A549 (cell line): ENCODE results near the gene IRF8. TPM values are rescaled to one million over a fixed set of nuclear protein-coding genes. Genes with fewer than 3 reads are reported as not detected.

Source experiments
- ATAC-seq, 2 experiments: fragments of 200-7000 bp in 1 of 2; fragments of >200 bp in 1 of 2; cut with Nextera tagmentation in 1 of 2; cut with Tn5 transposase in 1 of 2; 3 replicates each; pipeline versions ENCODE4 v1.8.0 to v1.9.1; 2018 to 2020; ENCODE audit warnings: mild to moderate bottlenecking in 1 of 2, moderate library complexity in 1 of 2
- CTCF ChIA-PET: fragments of 300-600 bp; sonication (Branson Sonifier 250); formaldehyde crosslinking; extraction: SDS; loops from one replicate; lab custom pipeline; 2021; ENCODE audit warnings: antibody characterized with exemption, inconsistent platforms; lab: Yijun Ruan, JAX
- POLR2A ChIA-PET: fragments of 350-600 bp; formaldehyde crosslinking; extraction: SDS; loops from one replicate; lab custom pipeline; 2021; ENCODE audit warnings: antibody characterized with exemption, inconsistent platforms; lab: Yijun Ruan, JAX
- DNase-seq, 2 experiments: peaks; one replicate each; pipeline versions ENCODE4 v3.0.0 to v3.0.0-alpha.2; 2011 to 2016; ENCODE audit warnings: low read depth in 1 of 2, low spot score in 1 of 2
- FAIRE-seq: peaks from 2 replicates; lab custom pipeline; 2011; peaks lifted over from hg19 to GRCh38; lab: Jason Lieb, UNC
- H3K27ac ChIP-seq, 2 experiments: fragments of >200 bp; sonication (Bioruptor Twin); formaldehyde crosslinking; 3 replicates each; pipeline ENCODE4 v1.5.1; 2016 to 2017
- H3K4me1 ChIP-seq: fragments of >200 bp; sonication (Bioruptor Twin); formaldehyde crosslinking; 3 replicates; pipeline ENCODE4 v1.6.1; 2016
- H3K4me2 ChIP-seq: fragments of >200 bp; sonication (Bioruptor Twin); formaldehyde crosslinking; 3 replicates; pipeline ENCODE4 v1.6.1; 2016
- H3K4me3 ChIP-seq: fragments of >200 bp; sonication (Bioruptor Twin); formaldehyde crosslinking; 3 replicates; pipeline ENCODE4 v1.5.1; 2016
- H3K9me3 ChIP-seq: fragments of >200 bp; sonication (Bioruptor Twin); formaldehyde crosslinking; 3 replicates; pipeline ENCODE4 v1.6.1; 2016
- CEBPB ChIP-seq, 2 experiments: fragments of >200 bp in 1 of 2; sonication (Bioruptor Twin) in 1 of 2; formaldehyde crosslinking in 1 of 2; IDR thresholded peaks; 2 replicates each; pipeline ENCODE4 v1.6.1; 2012 to 2016
- CHD4 ChIP-seq: fragments of 200-600 bp; sonication (generic); IDR thresholded peaks from 2 replicates; pipeline ENCODE4 v1.6.1; 2016; ENCODE audit warnings: antibody characterized with exemption, mild to moderate bottlenecking, borderline replicate concordance
- EHF ChIP-seq: fragments of 250-450 bp; sonication (Bioruptor Pico); IDR thresholded peaks from 2 replicates; pipeline ENCODE4 v1.5.0; 2020; ENCODE audit warnings: mild to moderate bottlenecking
- ESRRA ChIP-seq: fragments of 150-350 bp; IDR thresholded peaks from 2 replicates; pipeline ENCODE4 v1.6.1; 2014; ENCODE audit warnings: mild to moderate bottlenecking, low read length, borderline replicate concordance
- FOSB ChIP-seq: fragments of 250-450 bp; sonication (Bioruptor Pico); IDR thresholded peaks from 2 replicates; pipeline ENCODE4 v1.5.0; 2020; ENCODE audit warnings: mild to moderate bottlenecking, moderate library complexity
- FOSL2 ChIP-seq, 2 experiments: fragments of 450-650 bp in 1 of 2; fragments of >200 bp in 1 of 2; sonication (Bioruptor Twin) in 1 of 2; formaldehyde crosslinking; IDR thresholded peaks; 2 replicates each; pipeline versions ENCODE4 v1.5.0 to v1.6.1; 2016 to 2020; ENCODE audit warnings: mild to moderate bottlenecking in 1 of 2, moderate library complexity in 1 of 2
- GATA3 ChIP-seq: IDR thresholded peaks from 2 replicates; pipeline ENCODE4 v1.6.1; 2012; ENCODE audit warnings: borderline replicate concordance
- HEYL ChIP-seq: fragments of 250-450 bp; sonication (Bioruptor Pico); IDR thresholded peaks from 2 replicates; pipeline ENCODE4 v1.8.0; 2021; ENCODE audit warnings: mild to moderate bottlenecking, moderate library complexity
- HOXB5 ChIP-seq: fragments of 250-450 bp; sonication (Bioruptor Pico); IDR thresholded peaks from 2 replicates; pipeline ENCODE4 v1.5.0; 2020; ENCODE audit warnings: mild to moderate bottlenecking, moderate library complexity
- KDM1A ChIP-seq: fragments of 200-600 bp; sonication (generic); IDR thresholded peaks from 2 replicates; pipeline ENCODE4 v1.6.1; 2016; ENCODE audit warnings: low read depth, mild to moderate bottlenecking
- NFE2L2 ChIP-seq: fragments of 150-350 bp; conservative IDR thresholded peaks from 2 replicates; pipeline ENCODE4 v1.6.1; 2014; ENCODE audit warnings: low read length
- NPAS2 ChIP-seq: fragments of 250-450 bp; sonication (Bioruptor Pico); IDR thresholded peaks from 2 replicates; pipeline ENCODE4 v1.8.0; 2022; ENCODE audit warnings: mild to moderate bottlenecking, moderate library complexity, borderline replicate concordance
- NR3C1 ChIP-seq: fragments of >200 bp; sonication (Bioruptor Twin); formaldehyde crosslinking; IDR thresholded peaks from 3 replicates; pipeline ENCODE4 v1.6.1; 2017
- PHF8 ChIP-seq: fragments of 200-600 bp; sonication (generic); IDR thresholded peaks from 2 replicates; pipeline ENCODE4 v1.6.1; 2016; ENCODE audit warnings: low read depth, mild to moderate bottlenecking, antibody characterized with exemption, moderate library complexity, borderline replicate concordance
- RAD21 ChIP-seq, 2 experiments: fragments of >200 bp in 1 of 2; sonication (Bioruptor Twin) in 1 of 2; formaldehyde crosslinking in 1 of 2; IDR thresholded peaks in 1 of 2; conservative IDR thresholded peaks in 1 of 2; 2 replicates in 1 of 2; 3 replicates in 1 of 2; pipeline ENCODE4 v1.6.1; 2012 to 2018; ENCODE audit warnings: inconsistent platforms in 1 of 2
- RCOR1 ChIP-seq: fragments of 150-350 bp; IDR thresholded peaks from 2 replicates; pipeline ENCODE4 v1.6.1; 2014; ENCODE audit warnings: antibody characterized with exemption, low read length, low read depth
- RFX5 ChIP-seq: fragments of 450-650 bp; IDR thresholded peaks from 2 replicates; pipeline ENCODE4 v1.7.1; 2014; ENCODE audit warnings: antibody characterized with exemption, mild to moderate bottlenecking, moderate library complexity
- TFCP2L1 ChIP-seq: fragments of 250-450 bp; sonication (Bioruptor Pico); IDR thresholded peaks from 2 replicates; pipeline ENCODE4 v1.5.0; 2021; ENCODE audit warnings: mild to moderate bottlenecking
- ZC3H11A ChIP-seq: fragments of 450-650 bp; IDR thresholded peaks from 2 replicates; pipeline ENCODE4 v1.6.1; 2014; ENCODE audit warnings: antibody characterized with exemption, mild to moderate bottlenecking
- WGBS: methylation state at CpG from one replicate; pipeline ENCODE4 v1.1.6; 2017; ENCODE audit errors: missing lambda C conversion rate; 5-methylcytosine and 5-hydroxymethylcytosine counted together
- polyA plus RNA-seq, 4 experiments: library from polyadenylated mRNA; depleted of rRNA in 3 of 4; stranded (reverse); fragments of >200 nt; fragmentation: RNase III in 1 of 4; extraction: RNeasy Plus Mini Kit Qiagen cat#74134 plus additional on column Dnase treatment in 1 of 4; gene quantifications; 2 replicates in 3 of 4; 3 replicates in 1 of 4; pipeline ENCODE4 v1.2.3, GENCODE V29; 2011 to 2017
- TF ChIP-seq, protein P1 (sequence below): fragments of 250-450 bp; sonication (Bioruptor Pico); IDR thresholded peaks from 2 replicates; pipeline ENCODE4 v1.5.0; 2020; ENCODE audit warnings: low read depth, mild to moderate bottlenecking, moderate library complexity
- TF ChIP-seq, protein P2 (sequence below): fragments of 150-350 bp; IDR thresholded peaks from 2 replicates; pipeline ENCODE4 v1.6.1; 2014; ENCODE audit warnings: low read depth, mild to moderate bottlenecking, low read length

The IRF8 gene
- polyA plus RNA-seq, 2 of the 4 experiments (the other 2 are of a cell fraction), result 0.16 to 0.18 TPM

DNA sequence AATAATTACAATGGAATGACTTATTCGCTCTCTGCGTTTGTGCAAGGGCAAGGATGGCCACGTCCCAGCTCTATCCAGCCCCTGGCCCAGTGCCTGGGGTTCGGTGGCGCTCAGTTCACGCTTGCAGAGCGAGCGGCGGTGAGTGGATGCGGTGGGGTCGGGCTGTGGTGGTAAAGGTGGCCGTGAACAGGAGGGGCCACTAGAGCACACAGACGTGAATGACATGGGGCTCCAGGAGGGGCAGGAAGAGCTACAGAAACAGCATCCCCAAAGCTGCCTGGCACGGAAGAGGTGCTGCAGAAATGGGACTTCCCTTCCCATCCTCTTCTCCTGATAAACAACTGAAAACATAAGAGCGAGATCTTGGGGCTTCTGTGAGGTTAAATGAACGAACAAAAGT lies 28.4 kb downstream of the IRF8 start:
- WGBS, result 38% methylated on average over 16 of the region's 16 CpGs
- DNase-seq (no peak), FAIRE-seq (no peak), ATAC-seq (no peak)
- H3K27ac ChIP-seq, result no peak overlapping the region
- TF ChIP-seq NFE2L2 (no peak), NPAS2 (CRISPR knock-in tag) (no peak), PHF8 (no peak), RFX5 (no peak), CHD4 (no peak), NR3C1 (no peak)
- H3K4me1 ChIP-seq, result no peaks in the 10 kb centered on the region
- ChIA-PET POLR2A (no interaction called here), CTCF (interaction anchor here (1.3 kb wide), 1 partner anchor 11 kb away, joined by 4 read pairs; no protein-coding TSS in a partner anchor)
- no peak overlapping the region for H3K4me2 ChIP-seq
- H3K4me3 ChIP-seq, result no peak overlapping the region
- H3K9me3 ChIP-seq, result no peaks in the 10 kb centered on the region; the same call in 2 of the 3 replicates

DNA sequence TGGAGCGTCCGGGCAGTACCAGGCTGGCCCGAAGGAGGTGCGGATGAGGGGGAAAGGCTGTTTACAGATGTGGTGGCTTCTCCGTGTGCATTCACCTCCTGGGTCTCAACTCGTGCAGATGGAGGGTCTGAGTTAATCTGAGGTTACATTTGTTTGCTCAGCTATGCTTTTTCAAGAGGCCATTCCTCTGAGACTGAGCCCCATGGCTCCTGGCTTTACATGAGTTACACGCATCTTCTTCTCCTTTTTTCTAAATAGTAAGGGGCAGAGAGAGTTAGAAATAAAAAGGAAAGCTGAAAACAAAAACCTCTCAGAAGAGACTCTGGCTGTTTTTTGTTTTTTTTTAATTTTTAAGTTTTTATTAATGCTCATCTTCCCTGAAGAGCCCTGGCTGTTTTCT lies 29.0 kb downstream of the IRF8 start:
- no peak for TF ChIP-seq RCOR1
- no peak for TF ChIP-seq GATA3
- no peak for TF ChIP-seq FOSB (CRISPR knock-in tag)
- TF ChIP-seq, protein P1, sequence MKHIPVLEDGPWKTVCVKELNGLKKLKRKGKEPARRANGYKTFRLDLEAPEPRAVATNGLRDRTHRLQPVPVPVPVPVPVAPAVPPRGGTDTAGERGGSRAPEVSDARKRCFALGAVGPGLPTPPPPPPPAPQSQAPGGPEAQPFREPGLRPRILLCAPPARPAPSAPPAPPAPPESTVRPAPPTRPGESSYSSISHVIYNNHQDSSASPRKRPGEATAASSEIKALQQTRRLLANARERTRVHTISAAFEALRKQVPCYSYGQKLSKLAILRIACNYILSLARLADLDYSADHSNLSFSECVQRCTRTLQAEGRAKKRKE (CRISPR knock-in tag), result no peak
- TF ChIP-seq ZC3H11A, result no peak

DNA sequence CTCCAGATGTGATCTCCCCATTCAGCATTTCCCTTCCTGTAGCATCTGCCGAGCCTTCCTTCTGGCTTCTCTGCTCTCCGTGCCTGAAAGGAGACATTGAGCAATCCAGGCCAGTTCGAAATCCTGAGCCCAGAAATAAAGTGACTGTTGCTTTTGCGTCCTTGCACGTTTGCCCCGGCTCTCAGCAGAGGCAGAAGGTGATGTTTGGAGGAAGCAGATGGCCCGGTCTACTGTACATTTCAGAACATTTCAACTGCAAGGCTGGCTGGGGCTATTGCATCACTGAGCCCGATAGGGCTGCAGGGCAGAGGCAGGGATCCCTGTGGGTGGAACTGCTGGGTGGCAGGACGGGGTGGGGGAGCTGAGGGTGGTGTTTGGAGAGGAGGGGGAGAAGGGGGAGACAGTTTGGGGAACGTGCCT lies 29.4 kb downstream of the IRF8 start:
- WGBS, result 43% methylated on average over 10 of the region's 10 CpGs
- no peak overlapping the region for H3K27ac ChIP-seq
- no peak overlapping the region for H3K4me3 ChIP-seq
- ATAC-seq (no peak), DNase-seq (no peak)
- POLR2A ChIA-PET, result no interaction called here
- CTCF ChIA-PET, result interaction anchor here (1.0 to 1.3 kb wide), 2 partner anchors 12 to 107 kb away, joined by 3 to 4 read pairs; no protein-coding TSS in a partner anchor
- no peaks in the 10 kb centered on the region; the same call in 2 of the 3 replicates for H3K9me3 ChIP-seq
- no peaks in the 10 kb centered on the region for H3K4me1 ChIP-seq
- H3K4me2 ChIP-seq, result no peak overlapping the region
- TF ChIP-seq FOSL2 (IDR thresholded peaks at IDR 0.05), result no peak
- no peak for TF ChIP-seq FOSL2 (CRISPR knock-in tag; IDR thresholded peaks at IDR 0.05)
- TF ChIP-seq CEBPB (IDR thresholded peaks at IDR 0.05), result peak in 1 of 2 experiments; percentile 34; a peak in 1 of 4 replicates
- TF ChIP-seq, all 56 proteins: peak for 1
- no peak for FAIRE-seq

More for the DNA sequence above, 29.0 kb downstream of the IRF8 start:
- H3K4me2 ChIP-seq, result no peak overlapping the region
- FAIRE-seq (no peak), ATAC-seq (no peak), DNase-seq (no peak)
- 71% methylated on average over 7 of the region's 7 CpGs for WGBS
- POLR2A ChIA-PET, result no interaction called here
- no peak overlapping the region for H3K4me3 ChIP-seq
- H3K4me1 ChIP-seq, result no peaks in the 10 kb centered on the region
- CTCF ChIA-PET, result interaction anchor here (1.3 kb wide), 1 partner anchor 11 kb away, joined by 4 read pairs; no protein-coding TSS in a partner anchor
- H3K27ac ChIP-seq, result no peak overlapping the region
- no peaks in the 10 kb centered on the region; the same call in 2 of the 3 replicates for H3K9me3 ChIP-seq

DNA sequence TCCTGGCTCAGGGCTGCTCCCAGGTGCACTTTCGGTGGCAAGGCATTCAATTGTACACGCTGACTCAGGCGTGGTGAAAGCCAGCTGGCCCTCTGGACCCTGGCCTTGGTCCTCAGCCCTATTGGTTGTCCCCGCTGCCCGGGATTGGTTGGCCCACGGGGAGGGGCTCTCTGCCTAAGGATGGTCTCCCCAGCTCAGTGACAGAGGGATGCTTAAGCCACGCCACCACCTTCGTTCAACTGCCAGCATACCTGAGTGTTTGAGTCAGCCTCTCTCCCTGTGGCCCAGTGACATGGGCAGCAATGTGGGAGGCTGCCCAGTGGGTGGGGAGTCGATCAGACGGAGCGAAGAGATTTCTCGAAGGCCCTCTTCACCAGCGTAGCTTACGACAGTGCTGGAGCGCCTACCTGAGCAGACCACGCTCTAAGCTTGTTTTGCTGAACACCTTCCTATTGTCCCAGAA lies 30.3 kb downstream of the IRF8 start:
- ChIA-PET CTCF (interaction anchor here (1.0 to 1.3 kb wide), 2 partner anchors 11 to 108 kb away, joined by 3 to 4 read pairs; no protein-coding TSS in a partner anchor), POLR2A (no interaction called here)
- no peak overlapping the region for H3K4me3 ChIP-seq
- no peaks in the 10 kb centered on the region for H3K4me1 ChIP-seq
- H3K9me3 ChIP-seq, result no peaks in the 10 kb centered on the region; the same call in 2 of the 3 replicates
- no peak overlapping the region for H3K27ac ChIP-seq
- TF ChIP-seq ESRRA (no peak), RAD21 (conservative IDR thresholded peaks at IDR 0.05 in 1 of 2, IDR thresholded peaks at IDR 0.05 in 1 of 2) (no peak), CHD4 (no peak), NPAS2 (CRISPR knock-in tag) (no peak)
- FAIRE-seq, result no peak
- DNase-seq, result no peak
- WGBS, result 61% methylated on average over 16 of the region's 16 CpGs
- no peak for ATAC-seq
- H3K4me2 ChIP-seq, result no peak overlapping the region

DNA sequence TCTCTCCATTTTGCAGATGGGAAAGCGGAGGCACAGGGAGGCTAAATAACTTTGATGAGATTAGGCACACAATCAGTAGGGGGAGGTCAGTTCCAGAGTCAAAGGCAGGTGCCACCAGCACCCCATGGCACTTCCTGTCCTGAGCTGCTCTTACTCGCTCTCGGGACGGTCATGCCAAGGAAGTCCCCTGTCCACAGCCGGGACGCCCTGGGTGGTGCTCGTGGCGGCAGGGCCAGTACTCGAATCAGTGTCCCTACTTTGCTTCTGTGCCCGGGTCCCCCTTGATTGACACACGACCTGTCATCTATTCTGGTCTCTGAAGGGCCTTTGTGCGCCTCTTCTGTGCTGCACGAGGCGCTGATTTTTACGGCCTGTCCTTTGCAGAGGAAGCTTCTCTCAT lies 31.3 kb downstream of the IRF8 start:
- DNase-seq (no peak), FAIRE-seq (no peak), ATAC-seq (no peak)
- ChIA-PET POLR2A (no interaction called here), CTCF (interaction anchor here (1.0 kb wide), 1 partner anchor 10 kb away, joined by 4 read pairs; no protein-coding TSS in a partner anchor)
- Histone ChIP-seq H3K4me3 (no peak overlapping the region), H3K4me1 (no peaks in the 10 kb centered on the region), H3K9me3 (no peaks in the 10 kb centered on the region), H3K4me2 (no peak overlapping the region), H3K27ac (no peak overlapping the region)
- 70% methylated on average over 15 of the region's 15 CpGs for WGBS
- TF ChIP-seq KDM1A (no peak), HEYL (CRISPR knock-in tag) (no peak), TFCP2L1 (CRISPR knock-in tag) (no peak), EHF (no peak), HOXB5 (no peak)
- TF ChIP-seq, protein P2, sequence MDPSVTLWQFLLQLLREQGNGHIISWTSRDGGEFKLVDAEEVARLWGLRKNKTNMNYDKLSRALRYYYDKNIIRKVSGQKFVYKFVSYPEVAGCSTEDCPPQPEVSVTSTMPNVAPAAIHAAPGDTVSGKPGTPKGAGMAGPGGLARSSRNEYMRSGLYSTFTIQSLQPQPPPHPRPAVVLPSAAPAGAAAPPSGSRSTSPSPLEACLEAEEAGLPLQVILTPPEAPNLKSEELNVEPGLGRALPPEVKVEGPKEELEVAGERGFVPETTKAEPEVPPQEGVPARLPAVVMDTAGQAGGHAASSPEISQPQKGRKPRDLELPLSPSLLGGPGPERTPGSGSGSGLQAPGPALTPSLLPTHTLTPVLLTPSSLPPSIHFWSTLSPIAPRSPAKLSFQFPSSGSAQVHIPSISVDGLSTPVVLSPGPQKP, result no peak
